ENCODE measurements around the gene UIMC1.

GRCh38 chr5:176868126-176868525, 138.5 kb downstream of the UIMC1 start:
- no peak for TF ChIP-seq CTCF (IDR thresholded peaks at IDR 0.05)
- no peak for TF ChIP-seq POLR2A (IDR thresholded peaks at IDR 0.05)

Data from thyroid gland (tissue), 4 donors.